Measurements from ENCODE around the gene POLE4. TPM values are rescaled to one million over a fixed set of nuclear protein-coding genes. Genes with fewer than 3 reads are reported as not detected.
A peak's percentile ranks its signal among the peaks of the same experiment; 100 is the strongest.

POLE4 gene
- total RNA-seq, 1 experiment from 2014 or later, result 34.4 TPM

DNA sequence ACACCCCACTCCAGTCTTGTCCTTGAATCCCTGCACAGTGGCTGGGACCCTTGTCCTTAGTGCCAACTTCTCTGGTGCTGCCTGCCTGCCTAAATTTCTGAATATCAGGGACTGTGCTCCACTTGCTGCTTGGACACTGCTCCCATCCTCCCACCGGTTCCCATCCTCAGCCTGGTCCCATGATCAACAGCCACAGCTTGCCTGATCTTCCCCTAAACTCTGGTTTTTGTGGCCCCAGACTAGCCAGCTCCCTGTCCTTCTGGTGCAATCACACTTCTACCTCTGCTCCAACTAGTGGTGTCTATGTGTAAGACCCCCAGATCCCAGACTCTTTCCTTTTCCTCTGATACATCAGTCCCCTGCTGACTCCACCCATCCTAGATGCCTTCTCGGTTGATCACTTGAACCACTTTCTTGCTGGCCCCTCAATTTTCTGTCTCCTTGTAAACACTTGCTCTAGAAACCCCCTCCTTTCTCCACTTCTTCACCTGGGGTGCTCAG lies 37.2 kb upstream of the POLE4 start:
- no peaks in the 10 kb centered on the region for H3K79me1 ChIP-seq (ENCODE audit: insufficient read depth, low read depth, low read length, poor library complexity, severe bottlenecking)
- H2BK5ac ChIP-seq (ENCODE audit: insufficient read length, low read length), result no peak overlapping the region
- H4K5ac ChIP-seq (ENCODE audit: insufficient read length, low read depth, low read length), result no peak overlapping the region
- Mint-ChIP-seq H3K4me1 (peaks cover 5 to 6% of the 10 kb centered on the region in 2 experiments), H3K27me3 (ENCODE audit: low read depth) (peaks cover 18% of the 10 kb centered on the region), H3K4me3 (peak overlapping the region in 1 of 2 experiments; percentile 14; a peak in 1 of 5 replicates), H3K9me3 (no peaks in the 10 kb centered on the region), H3K36me3 (ENCODE audit: insufficient read depth in 1 of 3, low read depth in 3 of 3) (no peaks in the 10 kb centered on the region), H3K27ac (peak overlapping the region in 1 of 3 experiments; percentile 8; a peak in 1 of 7 replicates)
- no peak overlapping the region for H3K23ac ChIP-seq (ENCODE audit: insufficient read length, low read depth, low read length)
- no peak overlapping the region for H3K27ac ChIP-seq (ENCODE audit: insufficient read length, low read depth, low read length)
- H4K8ac ChIP-seq (replicated peaks; ENCODE audit: insufficient read length, low read depth, low read length), result no peak overlapping the region
- H2BK120ac ChIP-seq (ENCODE audit: low read depth, low read length, poor library complexity, severe bottlenecking), result no peak overlapping the region
- H2BK15ac ChIP-seq (ENCODE audit: low read depth, low read length), result no peak overlapping the region
- H3K4me2 ChIP-seq (ENCODE audit: insufficient read depth, insufficient read length, low read length), result no peak overlapping the region
- H3K4ac ChIP-seq (ENCODE audit: low read depth, low read length), result no peak overlapping the region
- no peak overlapping the region for H3K14ac ChIP-seq (ENCODE audit: insufficient read depth, low read length)
- no peak overlapping the region for H2BK20ac ChIP-seq (ENCODE audit: low read depth, low read length, poor library complexity, severe bottlenecking)
- no peak overlapping the region for H2AK5ac ChIP-seq (ENCODE audit: insufficient read length, low read length)
- H3K9me3 ChIP-seq (ENCODE audit: control insufficient read depth, low read depth, low read length), result no peaks in the 10 kb centered on the region
- no peaks in the 10 kb centered on the region for H3K79me2 ChIP-seq (ENCODE audit: insufficient read depth, low read length)
- H3K56ac ChIP-seq (ENCODE audit: insufficient read length, low read depth, low read length), result no peak overlapping the region
- no peak overlapping the region for H4K91ac ChIP-seq (ENCODE audit: insufficient read length, low read depth, low read length)
- TF ChIP-seq, protein P1, sequence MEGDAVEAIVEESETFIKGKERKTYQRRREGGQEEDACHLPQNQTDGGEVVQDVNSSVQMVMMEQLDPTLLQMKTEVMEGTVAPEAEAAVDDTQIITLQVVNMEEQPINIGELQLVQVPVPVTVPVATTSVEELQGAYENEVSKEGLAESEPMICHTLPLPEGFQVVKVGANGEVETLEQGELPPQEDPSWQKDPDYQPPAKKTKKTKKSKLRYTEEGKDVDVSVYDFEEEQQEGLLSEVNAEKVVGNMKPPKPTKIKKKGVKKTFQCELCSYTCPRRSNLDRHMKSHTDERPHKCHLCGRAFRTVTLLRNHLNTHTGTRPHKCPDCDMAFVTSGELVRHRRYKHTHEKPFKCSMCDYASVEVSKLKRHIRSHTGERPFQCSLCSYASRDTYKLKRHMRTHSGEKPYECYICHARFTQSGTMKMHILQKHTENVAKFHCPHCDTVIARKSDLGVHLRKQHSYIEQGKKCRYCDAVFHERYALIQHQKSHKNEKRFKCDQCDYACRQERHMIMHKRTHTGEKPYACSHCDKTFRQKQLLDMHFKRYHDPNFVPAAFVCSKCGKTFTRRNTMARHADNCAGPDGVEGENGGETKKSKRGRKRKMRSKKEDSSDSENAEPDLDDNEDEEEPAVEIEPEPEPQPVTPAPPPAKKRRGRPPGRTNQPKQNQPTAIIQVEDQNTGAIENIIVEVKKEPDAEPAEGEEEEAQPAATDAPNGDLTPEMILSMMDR (conservative IDR thresholded peaks at IDR 0.05), result peak; percentile 15; the same call in 1 of the 3 replicates
- WGBS (ENCODE audit: extremely low coverage, insufficient read length, low lambda C conversion rate), result no CpG with 5 or more reads among the region's 2 CpGs
- no peak overlapping the region for H3K9ac ChIP-seq (ENCODE audit: extremely low read depth, insufficient read length, low read length)
- no peaks in the 10 kb centered on the region for H3K4me1 ChIP-seq (ENCODE audit: insufficient read depth, low read length)
- no peak overlapping the region for H3K18ac ChIP-seq (ENCODE audit: insufficient read length, low read depth, low read length)
- no peak overlapping the region for H3T11ph ChIP-seq (ENCODE audit: low read length)
- H2AFZ ChIP-seq (ENCODE audit: low read length), result no peak overlapping the region
- no peaks in the 10 kb centered on the region for H3K27me3 ChIP-seq (ENCODE audit: insufficient read depth, low read length)
- H3K23me2 ChIP-seq (ENCODE audit: insufficient read length, low read depth, low read length, poor library complexity, severe bottlenecking), result peaks cover 3% of the 10 kb centered on the region
- no peak for DNase-seq
- H4K20me1 ChIP-seq (ENCODE audit: control insufficient read depth, insufficient read depth, insufficient read length), result no peaks in the 10 kb centered on the region
- no peak overlapping the region for H2BK12ac ChIP-seq (ENCODE audit: insufficient read length, low read depth, low read length)

Measured in H9 (cell line).